GM12872 (cell line): ENCODE measurements around the gene BRINP1.

Source experiments
- CTCF ChIP-seq: IDR thresholded peaks from 3 replicates; pipeline ENCODE4 v1.5.1; 2011; ENCODE audit warnings: low read depth, mild to moderate bottlenecking, low read length, moderate library complexity; ENCODE audit not compliant: insufficient read depth

Gene BRINP1

GRCh38 chr9:119273984-119274665, 95.1 kb downstream of the BRINP1 start:
- no peak for TF ChIP-seq CTCF

GRCh38 chr9:119273325-119273904, 95.8 kb downstream of the BRINP1 start:
- TF ChIP-seq CTCF: no peak

- no peak for TF ChIP-seq CTCF
These were observed 96.6 kb downstream of the BRINP1 start for GRCh38 chr9:119272500-119273211.

- TF ChIP-seq CTCF: no peak
These were observed 100.2 kb downstream of the BRINP1 start for GRCh38 chr9:119268985-119269384.

GRCh38 chr9:119264165-119264564, 105.1 kb downstream of the BRINP1 start:
- no peak for TF ChIP-seq CTCF

GRCh38 chr9:119257592-119257991, 111.6 kb downstream of the BRINP1 start:
- no peak for TF ChIP-seq CTCF

GRCh38 chr9:119255116-119255515, 114.1 kb downstream of the BRINP1 start:
- TF ChIP-seq CTCF: no peak
